Panc1 (cell line): ENCODE measurements around the gene NRP1. TPM values are rescaled to one million over a fixed set of nuclear protein-coding genes. Genes with fewer than 3 reads are reported as not detected.

ENCODE experiments used
- ATAC-seq: fragments of 200-7000 bp; cut with Tn5 transposase; 2 replicates; pipeline ENCODE4 v1.9.1; 2020; ENCODE audit warnings: mild to moderate bottlenecking, moderate library complexity
- BruUV-seq: library from RNA; stranded (reverse); fragments of 400-500 nt; replicated peaks from 2 replicates; lab custom pipeline; 2021; lab: Mats Ljungman, UMichigan
- CTCF ChIA-PET: fragments of 300-600 bp; sonication (Branson Sonifier 250); formaldehyde crosslinking; loops from one replicate; lab custom pipeline; 2022; ENCODE audit warnings: antibody characterized with exemption; lab: Charles Lee
- POLR2A ChIA-PET: fragments of 300-600 bp; sonication (Branson Sonifier 250); formaldehyde crosslinking; loops from one replicate; lab custom pipeline; 2022; ENCODE audit warnings: antibody characterized with exemption; lab: Charles Lee
- DNase-seq: peaks from one replicate; pipeline ENCODE4 v3.0.0-alpha.2; 2010; ENCODE audit warnings: low read depth, low spot score
- H3K27ac ChIP-seq: 2 replicates; pipeline ENCODE4 v1.5.1; 2011; ENCODE audit warnings: mild to moderate bottlenecking, low read length, inconsistent platforms
- H3K27me3 ChIP-seq: fragments of 200-500 bp; sonication (Bioruptor generic); 2 replicates; pipeline ENCODE4 v1.6.0; 2014; ENCODE audit warnings: low read length, inconsistent platforms; ENCODE audit not compliant: control insufficient read depth, insufficient read depth
- H3K36me3 ChIP-seq: fragments of 200-500 bp; sonication (Bioruptor generic); 2 replicates; pipeline ENCODE4 v1.5.1; 2014; ENCODE audit warnings: inconsistent platforms, mild to moderate bottlenecking, low read length, moderate library complexity; ENCODE audit not compliant: control insufficient read depth, insufficient read depth
- H3K4me1 ChIP-seq: 2 replicates; pipeline ENCODE4 v1.5.1; 2011; ENCODE audit warnings: inconsistent platforms, mild to moderate bottlenecking, low read length, moderate library complexity; ENCODE audit not compliant: control insufficient read depth, insufficient read depth
- H3K4me3 ChIP-seq, 2 experiments: 2 replicates each; pipeline ENCODE4 v1.5.1; 2011 to 2012; ENCODE audit warnings: low read depth in 2 of 2, low read length in 2 of 2, mild to moderate bottlenecking in 2 of 2, inconsistent platforms in 1 of 2, moderate library complexity in 1 of 2
- H3K9me3 ChIP-seq: fragments of 200-500 bp; sonication (Bioruptor generic); 2 replicates; pipeline ENCODE4 v1.5.1; 2014; ENCODE audit warnings: low read depth, mild to moderate bottlenecking, inconsistent platforms, low read length, moderate library complexity; ENCODE audit not compliant: control insufficient read depth, insufficient read depth
- CTCF ChIP-seq: fragments of 450-650 bp; IDR thresholded peaks from 2 replicates; pipeline ENCODE4 v1.5.1; 2017; ENCODE audit warnings: mild to moderate bottlenecking
- POLR2AphosphoS5 ChIP-seq: IDR thresholded peaks from 2 replicates; pipeline ENCODE4 v1.6.1; 2012; ENCODE audit warnings: mild to moderate bottlenecking, low read depth, low read length, moderate library complexity
- REST ChIP-seq, 2 experiments: IDR thresholded peaks; 2 replicates each; pipeline ENCODE4 v1.6.1; 2011 to 2012; ENCODE audit warnings: low read depth in 2 of 2, control low read depth in 1 of 2, low read length in 1 of 2, mild to moderate bottlenecking in 1 of 2, moderate library complexity in 1 of 2; ENCODE audit not compliant: insufficient read depth in 1 of 2
- SIN3A ChIP-seq: IDR thresholded peaks from 2 replicates; pipeline ENCODE4 v1.6.1; 2012; ENCODE audit warnings: low read depth, mild to moderate bottlenecking, low read length, moderate library complexity, borderline replicate concordance; ENCODE audit not compliant: insufficient read depth
- TCF7L2 ChIP-seq: IDR thresholded peaks from 2 replicates; pipeline ENCODE4 v1.6.1; 2011; ENCODE audit warnings: mild to moderate bottlenecking, low read depth, low read length, inconsistent platforms
- in situ Hi-C: cut with HindIII; loops from 2 replicates; pipeline ENCODE4 v1.10.0; 2016; ENCODE audit warnings: low sequenced_read_pairs, low pct_unique_long_range_greater_than_20kb
- intact Hi-C: fragments of 100-400 bp; cut with micrococcal nuclease; formaldehyde crosslinking; loops from one replicate; pipeline ENCODE4 v1.10.0; 2022; ENCODE audit not compliant: unreplicated experiment
- total RNA-seq: library from RNA; stranded (reverse); gene quantifications from one replicate; pipeline ENCODE4 v1.2.1, GENCODE V29; 2021; ENCODE audit not compliant: unreplicated experiment

Gene NRP1
- total RNA-seq, 1 experiment from 2014 or later, result 93.4 TPM

- TF ChIP-seq REST (IDR thresholded peaks at IDR 0.05; ENCODE audit: insufficient read depth in 1 of 2, low read depth in 2 of 2, low read length in 1 of 2) (no peak), POLR2AphosphoS5 (no peak), TCF7L2 (no peak), CTCF (no peak)
- in situ Hi-C loops (no loop called here), intact Hi-C loops (loop anchor here (10.0 kb wide), 1 partner anchor 1188 kb away; no protein-coding TSS in a partner anchor)
- ATAC-seq, result peak; percentile 26
- Histone ChIP-seq H3K36me3 (no peaks in the 10 kb centered on the region), H3K4me3 (peak overlapping the region; percentile 61 to 95), H3K27ac (peak overlapping the region; percentile 72), H3K27me3 (no peaks in the 10 kb centered on the region), H3K9me3 (no peaks in the 10 kb centered on the region), H3K4me1 (peaks cover 13% of the 10 kb centered on the region)
- BruUV-seq, result no TSS peak
- ChIA-PET CTCF (no interaction called here), POLR2A (interaction anchor here (0.5 kb wide), 1 partner anchor 947 kb away, joined by 3 read pairs; no protein-coding TSS in a partner anchor)
- DNase-seq, result no peak
Observed at GRCh38 chr10:33336582-33337325, 2.3 kb upstream of the NRP1 start.

GRCh38 chr10:33335801-33336581 lies 1.5 kb upstream of the NRP1 start:
- intact Hi-C loops (loop anchor here (10.0 kb wide), 1 partner anchor 1189 kb away; no protein-coding TSS in a partner anchor), in situ Hi-C loops (no loop called here)
- BruUV-seq, result no TSS peak
- ATAC-seq (peak; percentile 59), DNase-seq (no peak)
- H3K4me3 ChIP-seq, result peak overlapping the region; percentile 61 to 95
- CTCF ChIA-PET, result interaction anchor here (0.6 kb wide), 1 partner anchor 20 kb away, joined by 3 read pairs; no protein-coding TSS in a partner anchor
- H3K36me3 ChIP-seq, result no peaks in the 10 kb centered on the region
- peaks cover 8% of the 10 kb centered on the region for H3K4me1 ChIP-seq
- no peaks in the 10 kb centered on the region for H3K27me3 ChIP-seq
- H3K9me3 ChIP-seq, result no peaks in the 10 kb centered on the region
- POLR2A ChIA-PET, result interaction anchor here (0.5 to 0.6 kb wide), 2 partner anchors 948 to 1249 kb away, joined by 3 read pairs; no protein-coding TSS in a partner anchor
- TF ChIP-seq CTCF (no peak), SIN3A (0 out of 2 replicates have a peak, but pooled peaks have one; percentile 58), POLR2AphosphoS5 (peak; percentile 67; the same call in 1 of the 2 replicates), TCF7L2 (peak; percentile 57; the same call in 1 of the 2 replicates), REST (IDR thresholded peaks at IDR 0.05; ENCODE audit: insufficient read depth in 1 of 2, low read depth in 2 of 2, low read length in 1 of 2) (no peak)
- peak overlapping the region; percentile 72 for H3K27ac ChIP-seq
